Lower leg skin (tissue), 4 donors: ENCODE measurements around the gene TKT. TPM values are rescaled to one million over a fixed set of nuclear protein-coding genes. Genes with fewer than 3 reads are reported as not detected.

Experiments
- DNase-seq, 2 donors: peaks; one replicate each; pipeline ENCODE4 v3.0.0-alpha.2; 2019; ENCODE audit warnings: low spot score in 2 of 2
- H3K4me3 ChIP-seq: fragments of 200-600 bp; sonication (generic); 2 replicates; pipeline ENCODE4 v1.5.1; 2017; ENCODE audit warnings: mild to moderate bottlenecking, low read depth; ENCODE audit not compliant: poor library complexity, severe bottlenecking
- POLR2A ChIP-seq, 2 donors: fragments of 450-650 bp; IDR thresholded peaks; one replicate each; pipeline ENCODE4 v1.6.1; 2016 to 2017; ENCODE audit warnings: antibody characterized with exemption in 2 of 2, mild to moderate bottlenecking in 1 of 2, moderate library complexity in 1 of 2
- WGBS, 2 donors: methylation state at CpG; one replicate each; pipeline ENCODE4 v1.1.5; 2018; 5-methylcytosine and 5-hydroxymethylcytosine counted together
- intact Hi-C: fragments of 100-400 bp; cut with DNase I; formaldehyde crosslinking; loops from one replicate; pipeline ENCODE4 v1.15.0; 2023; ENCODE audit warnings: low total_unique reads
- total RNA-seq, 4 donors: library from RNA; depleted of rRNA; stranded (reverse); fragments of >200 nt; gene quantifications; one replicate each; pipeline ENCODE4 v1.1.0, GENCODE V29; 2016
- TF ChIP-seq, protein P1 (sequence below), 3 donors: fragments of 450-650 bp; IDR thresholded peaks; one replicate each; pipeline ENCODE4 v1.5.1; 2016; ENCODE audit warnings: antibody characterized with exemption in 3 of 3, mild to moderate bottlenecking in 3 of 3, moderate library complexity in 2 of 3

The TKT gene
- total RNA-seq, 4 donors from 2014 or later: 98.1 to 195 (median 154) TPM

DNA sequence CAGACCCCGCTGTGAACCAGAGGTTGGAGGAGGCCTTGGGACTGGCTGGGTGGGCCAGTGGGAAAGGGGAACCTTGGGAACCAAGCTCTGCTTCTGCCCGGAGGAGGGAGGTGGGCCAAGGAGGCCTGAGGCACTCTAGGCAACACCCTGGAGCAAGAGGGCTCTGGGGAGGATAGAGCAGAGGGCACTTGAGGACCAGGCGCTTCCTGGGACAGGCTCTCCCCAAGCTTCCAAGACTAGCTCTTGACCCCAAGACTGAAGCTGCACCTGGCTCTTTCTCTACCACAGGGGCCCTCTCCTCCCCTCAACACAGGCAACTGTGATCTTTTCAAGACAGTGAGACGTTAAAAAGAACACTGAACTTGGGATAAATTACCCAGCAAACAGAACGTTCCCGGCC lies 20.3 kb downstream of the TKT start:
- DNase-seq: no peak
- TF ChIP-seq POLR2A (IDR thresholded peaks at IDR 0.05): no peak
- WGBS, 2 donors: 77 to 84% methylated on average over 6 of the region's 6 CpGs
- intact Hi-C loops: no loop called here
- H3K4me3 ChIP-seq: no peak overlapping the region

DNA sequence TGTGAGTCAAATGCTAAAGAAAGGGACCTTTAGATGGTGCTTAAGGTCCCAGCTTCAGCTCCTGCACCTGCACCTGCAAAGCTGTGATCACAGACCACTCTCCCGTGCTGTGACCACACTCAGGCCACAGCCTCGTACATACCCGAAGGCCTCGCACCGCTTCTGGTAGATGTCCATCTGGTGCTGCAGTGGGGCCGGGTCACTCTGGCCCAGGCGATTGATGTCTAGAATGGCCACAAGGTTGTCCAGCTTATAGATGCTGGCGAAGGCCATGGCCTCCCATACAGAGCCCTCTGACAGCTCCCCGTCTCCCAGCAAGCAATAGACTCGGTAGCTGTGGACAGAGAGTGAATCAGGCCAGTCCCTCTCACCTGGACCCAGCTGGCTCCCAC lies 21.0 kb downstream of the TKT start:
- H3K4me3 ChIP-seq: no peak overlapping the region
- WGBS, 2 donors: 95 to 99% methylated on average over 10 of the region's 10 CpGs
- no peak for TF ChIP-seq POLR2A (IDR thresholded peaks at IDR 0.05)
- TF ChIP-seq, protein P1, sequence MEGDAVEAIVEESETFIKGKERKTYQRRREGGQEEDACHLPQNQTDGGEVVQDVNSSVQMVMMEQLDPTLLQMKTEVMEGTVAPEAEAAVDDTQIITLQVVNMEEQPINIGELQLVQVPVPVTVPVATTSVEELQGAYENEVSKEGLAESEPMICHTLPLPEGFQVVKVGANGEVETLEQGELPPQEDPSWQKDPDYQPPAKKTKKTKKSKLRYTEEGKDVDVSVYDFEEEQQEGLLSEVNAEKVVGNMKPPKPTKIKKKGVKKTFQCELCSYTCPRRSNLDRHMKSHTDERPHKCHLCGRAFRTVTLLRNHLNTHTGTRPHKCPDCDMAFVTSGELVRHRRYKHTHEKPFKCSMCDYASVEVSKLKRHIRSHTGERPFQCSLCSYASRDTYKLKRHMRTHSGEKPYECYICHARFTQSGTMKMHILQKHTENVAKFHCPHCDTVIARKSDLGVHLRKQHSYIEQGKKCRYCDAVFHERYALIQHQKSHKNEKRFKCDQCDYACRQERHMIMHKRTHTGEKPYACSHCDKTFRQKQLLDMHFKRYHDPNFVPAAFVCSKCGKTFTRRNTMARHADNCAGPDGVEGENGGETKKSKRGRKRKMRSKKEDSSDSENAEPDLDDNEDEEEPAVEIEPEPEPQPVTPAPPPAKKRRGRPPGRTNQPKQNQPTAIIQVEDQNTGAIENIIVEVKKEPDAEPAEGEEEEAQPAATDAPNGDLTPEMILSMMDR (IDR thresholded peaks at IDR 0.05): no peak
- no peak for DNase-seq
- intact Hi-C loops: no loop called here

DNA sequence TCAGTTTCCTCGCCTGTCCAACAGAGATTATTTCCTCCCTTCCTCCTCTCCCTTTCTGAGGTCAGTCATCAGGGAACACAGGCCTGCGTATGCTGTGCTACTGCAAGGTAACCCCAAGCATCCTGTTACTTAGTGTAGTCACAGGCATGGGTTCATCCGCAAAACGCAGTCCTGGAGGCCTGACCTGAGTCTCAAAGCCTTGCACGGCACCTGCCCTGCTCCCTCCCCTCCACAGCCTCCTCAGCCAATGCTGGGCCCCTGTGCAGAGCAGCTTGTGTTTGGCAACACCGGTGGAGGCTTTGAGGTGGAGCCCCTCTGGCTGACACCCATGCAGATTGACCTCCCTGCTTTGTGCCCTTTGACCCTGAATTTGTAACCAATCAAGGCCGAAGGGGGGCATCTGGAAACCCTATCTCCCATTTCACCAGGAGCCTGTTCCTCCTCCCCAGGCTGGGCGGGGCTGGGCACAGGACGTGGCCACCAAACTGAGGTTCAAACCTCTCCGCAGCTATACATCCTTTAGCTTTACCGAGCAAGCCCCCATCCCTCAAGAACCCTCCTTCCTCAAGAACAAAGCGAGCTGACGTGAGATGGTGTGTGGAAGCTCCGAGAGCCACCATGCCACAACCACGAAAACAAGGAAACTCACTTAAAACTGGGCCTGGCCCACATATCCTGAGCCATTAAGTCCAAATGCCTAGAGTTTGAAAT lies 21.5 kb downstream of the TKT start:
- TF ChIP-seq, protein P1 (IDR thresholded peaks at IDR 0.05): no peak
- no peak for TF ChIP-seq POLR2A (IDR thresholded peaks at IDR 0.05)
- intact Hi-C loops: no loop called here
- DNase-seq: no peak
- 85 to 86% methylated on average over 15 of the region's 15 CpGs for WGBS, 2 donors
- H3K4me3 ChIP-seq: no peak overlapping the region

DNA sequence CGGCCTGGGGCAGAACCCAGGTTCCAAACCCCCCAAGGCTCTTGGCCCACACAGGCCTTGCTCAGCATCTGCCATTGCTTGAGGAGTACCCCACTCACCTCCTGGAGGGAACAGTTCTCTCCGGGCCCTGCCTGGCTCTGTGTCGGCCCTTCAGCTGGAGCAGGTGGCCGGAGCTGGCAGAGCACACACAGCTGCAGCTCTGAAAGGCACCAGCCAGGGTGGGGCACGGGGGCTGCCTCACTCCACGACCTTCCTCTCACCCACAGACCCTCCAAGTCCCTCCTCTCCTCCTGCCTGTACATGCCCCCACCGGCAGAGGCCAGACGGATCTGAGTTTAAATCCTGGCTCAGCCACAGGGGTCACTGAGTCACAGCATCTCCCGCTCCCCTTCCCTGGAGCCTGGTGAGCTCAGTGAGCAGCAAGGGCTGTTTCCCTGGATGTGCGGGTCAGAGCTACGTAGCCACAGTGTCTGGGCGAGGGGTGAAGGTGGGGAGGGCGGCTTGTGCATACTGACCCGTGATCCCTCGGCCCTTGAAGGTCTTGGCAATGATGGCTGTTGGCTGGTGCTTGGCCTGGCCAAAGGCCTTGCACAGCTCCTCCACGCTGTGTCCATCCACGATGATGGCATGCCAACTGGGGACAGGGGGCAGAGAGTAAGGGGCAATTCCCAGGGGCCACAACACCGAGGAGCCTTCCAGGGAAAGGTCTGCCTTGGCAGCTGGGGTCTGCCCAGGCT lies 23.0 kb downstream of the TKT start:
- WGBS, 2 donors: 79 to 87% methylated on average over 17 of the region's 18 CpGs
- H3K4me3 ChIP-seq: no peak overlapping the region
- no peak for TF ChIP-seq POLR2A (IDR thresholded peaks at IDR 0.05)
- TF ChIP-seq, protein P1 (IDR thresholded peaks at IDR 0.05): no peak
- intact Hi-C loops: no loop called here
- DNase-seq: no peak

DNA sequence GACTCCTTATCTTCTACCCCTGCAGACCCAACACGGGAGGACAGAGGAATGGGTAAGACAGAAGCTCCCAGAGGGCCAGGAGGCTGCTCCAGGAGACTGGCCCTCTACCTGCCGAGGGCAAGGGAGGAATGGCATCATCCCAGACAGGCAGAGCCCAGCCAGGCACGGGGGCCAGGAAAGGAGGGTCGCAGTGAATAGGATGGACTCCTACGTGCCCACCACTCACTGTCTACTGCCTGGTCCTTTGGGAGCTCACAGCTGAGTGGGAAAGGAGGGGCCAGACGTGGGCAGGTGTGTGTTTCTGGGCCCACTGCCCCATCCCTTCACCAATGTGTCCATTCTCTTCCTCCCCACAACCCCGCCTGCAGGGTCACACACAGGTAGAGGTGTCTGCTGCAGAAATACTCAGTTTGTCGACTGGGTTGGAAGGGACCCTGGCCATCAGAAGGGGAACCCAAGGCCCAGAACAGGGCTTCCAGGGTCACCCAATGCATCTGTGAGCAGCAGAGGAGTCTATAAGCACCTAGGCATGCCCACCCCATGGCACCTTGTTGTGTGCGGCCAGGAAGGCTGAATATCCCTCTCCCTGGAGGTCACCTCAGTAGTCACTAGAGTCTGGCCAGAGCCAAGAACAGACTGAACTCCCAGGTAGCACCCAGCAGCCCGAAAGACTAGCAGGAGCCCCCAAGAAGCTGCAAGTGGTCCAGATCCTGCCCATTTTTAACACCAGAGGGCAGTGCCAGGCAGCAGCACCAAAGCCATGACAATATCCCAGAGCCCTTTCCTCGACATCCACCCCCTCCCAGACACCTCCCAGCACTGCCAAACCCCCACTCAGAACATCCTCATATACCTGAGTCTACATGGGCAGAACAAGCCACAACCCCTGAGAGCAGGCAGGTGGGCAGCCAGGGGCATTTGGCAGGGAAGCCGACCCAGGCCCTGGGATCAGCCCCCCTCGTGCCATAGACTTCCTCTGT lies 24.0 kb downstream of the TKT start:
- H3K4me3 ChIP-seq: no peak overlapping the region
- WGBS, 2 donors: 91% methylated on average over 11 to 13 of the region's 13 CpGs
- TF ChIP-seq POLR2A (IDR thresholded peaks at IDR 0.05): no peak
- TF ChIP-seq, protein P1 (IDR thresholded peaks at IDR 0.05): no peak
- intact Hi-C loops: no loop called here
- no peak for DNase-seq
